ENCODE results near the gene FRS2. TPM values are rescaled to one million over a fixed set of nuclear protein-coding genes. Genes with fewer than 3 reads are reported as not detected.
"Not testable (repeated sequence)": the region's sequence is repeated elsewhere in the genome, so short reads cannot be mapped to it uniquely, and the experiment has no call there.

The FRS2 gene
- total RNA-seq, 2 experiments from 2014 or later, result 21.7 to 24.9 TPM

DNA sequence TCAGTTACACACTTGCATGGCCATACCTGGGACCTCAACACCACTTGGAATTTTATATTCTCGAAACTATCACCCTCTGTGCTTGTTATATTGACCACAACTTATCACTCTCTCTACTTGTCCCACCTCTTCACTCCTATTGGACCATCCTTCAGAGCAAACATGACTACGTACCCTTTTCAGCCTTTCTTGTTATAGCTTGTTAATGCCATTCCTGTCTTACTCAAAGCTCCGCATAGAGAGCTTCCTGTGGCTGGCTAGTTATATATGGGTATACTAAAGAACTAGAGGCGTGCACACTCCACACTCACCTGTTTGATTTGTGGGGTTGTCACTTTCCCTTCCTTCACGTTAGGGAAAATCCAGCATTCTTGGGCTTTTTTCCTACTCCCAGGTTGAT, 26.3 kb upstream of the FRS2 start:
- DNase-seq (no peak), ATAC-seq (ENCODE audit: poor library complexity) (no peak)
- TF ChIP-seq, protein P1, sequence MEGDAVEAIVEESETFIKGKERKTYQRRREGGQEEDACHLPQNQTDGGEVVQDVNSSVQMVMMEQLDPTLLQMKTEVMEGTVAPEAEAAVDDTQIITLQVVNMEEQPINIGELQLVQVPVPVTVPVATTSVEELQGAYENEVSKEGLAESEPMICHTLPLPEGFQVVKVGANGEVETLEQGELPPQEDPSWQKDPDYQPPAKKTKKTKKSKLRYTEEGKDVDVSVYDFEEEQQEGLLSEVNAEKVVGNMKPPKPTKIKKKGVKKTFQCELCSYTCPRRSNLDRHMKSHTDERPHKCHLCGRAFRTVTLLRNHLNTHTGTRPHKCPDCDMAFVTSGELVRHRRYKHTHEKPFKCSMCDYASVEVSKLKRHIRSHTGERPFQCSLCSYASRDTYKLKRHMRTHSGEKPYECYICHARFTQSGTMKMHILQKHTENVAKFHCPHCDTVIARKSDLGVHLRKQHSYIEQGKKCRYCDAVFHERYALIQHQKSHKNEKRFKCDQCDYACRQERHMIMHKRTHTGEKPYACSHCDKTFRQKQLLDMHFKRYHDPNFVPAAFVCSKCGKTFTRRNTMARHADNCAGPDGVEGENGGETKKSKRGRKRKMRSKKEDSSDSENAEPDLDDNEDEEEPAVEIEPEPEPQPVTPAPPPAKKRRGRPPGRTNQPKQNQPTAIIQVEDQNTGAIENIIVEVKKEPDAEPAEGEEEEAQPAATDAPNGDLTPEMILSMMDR (IDR thresholded peaks at IDR 0.05), result no peak
- H3K27me3 ChIP-seq (ENCODE audit: control insufficient read depth in 1 of 2, insufficient read depth in 2 of 2, low read length in 2 of 2), result no peaks in the 10 kb centered on the region
- H3K4me3 ChIP-seq (ENCODE audit: low read length), result no peak overlapping the region
- CTCF ChIA-PET, result no interaction called here
- Mint-ChIP-seq H3K27ac (no peak overlapping the region), H3K36me3 (ENCODE audit: low read depth) (no peaks in the 10 kb centered on the region), H3K27me3 (no peaks in the 10 kb centered on the region), H3K9me3 (no peaks in the 10 kb centered on the region), H3K4me1 (ENCODE audit: low read depth) (no peaks in the 10 kb centered on the region), H3K4me3 (no peak overlapping the region)
- POLR2A ChIA-PET, result interaction anchor here (0.6 kb wide), 1 partner anchor 26 kb away, joined by 3 read pairs; the partner anchor contains the start of gene FRS2
- intact Hi-C loops (cut with DNase I, micrococcal nuclease), result no loop called here
- no peaks in the 10 kb centered on the region for H3K4me1 ChIP-seq (ENCODE audit: insufficient read depth, low read length)
- no peak overlapping the region for H3K27ac ChIP-seq (ENCODE audit: low read depth in 1 of 2, low read length in 2 of 2)
- no peaks in the 10 kb centered on the region for H3K36me3 ChIP-seq (ENCODE audit: insufficient read depth, low read length)
- no peaks in the 10 kb centered on the region for H3K9me3 ChIP-seq (ENCODE audit: control insufficient read depth in 1 of 2, insufficient read depth in 1 of 2, low read length in 2 of 2)

DNA sequence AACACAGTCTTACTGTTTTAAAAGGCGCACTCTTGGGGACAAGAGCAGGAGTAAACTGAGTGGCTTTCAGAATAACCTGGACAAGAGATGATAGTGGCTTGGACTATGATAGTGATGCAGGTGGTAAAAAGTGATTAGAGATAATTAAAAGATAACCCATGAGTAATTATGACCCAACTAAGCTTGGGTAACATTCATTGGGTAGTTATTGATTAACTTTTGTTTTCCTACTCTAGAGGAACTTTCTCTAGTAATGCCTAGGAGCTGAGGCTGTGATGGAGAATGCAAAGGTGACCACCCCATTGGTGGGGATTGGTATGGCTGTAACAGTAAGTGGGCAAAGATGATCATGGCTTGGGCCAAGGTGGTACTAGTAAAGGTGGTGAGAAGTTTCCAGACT, 22.3 kb upstream of the FRS2 start:
- ChIA-PET POLR2A (no interaction called here), CTCF (no interaction called here)
- intact Hi-C loops (cut with DNase I, micrococcal nuclease), result no loop called here
- no peak overlapping the region for H3K4me3 Mint-ChIP-seq
- H3K27me3 Mint-ChIP-seq, result no peaks in the 10 kb centered on the region
- Histone ChIP-seq H3K4me1 (ENCODE audit: insufficient read depth, low read length) (no peaks in the 10 kb centered on the region), H3K36me3 (ENCODE audit: insufficient read depth, low read length) (no peaks in the 10 kb centered on the region), H3K27ac (ENCODE audit: low read depth in 1 of 2, low read length in 2 of 2) (no peak overlapping the region), H3K4me3 (ENCODE audit: low read length) (no peak overlapping the region), H3K27me3 (ENCODE audit: control insufficient read depth in 1 of 2, insufficient read depth in 2 of 2, low read length in 2 of 2) (no peaks in the 10 kb centered on the region), H3K9me3 (ENCODE audit: control insufficient read depth in 1 of 2, insufficient read depth in 1 of 2, low read length in 2 of 2) (no peaks in the 10 kb centered on the region)
- TF ChIP-seq, protein P1 (IDR thresholded peaks at IDR 0.05), result no peak
- H3K36me3 Mint-ChIP-seq (ENCODE audit: low read depth), result no peaks in the 10 kb centered on the region
- no peaks in the 10 kb centered on the region for H3K4me1 Mint-ChIP-seq (ENCODE audit: low read depth)
- H3K27ac Mint-ChIP-seq, result no peak overlapping the region
- no peaks in the 10 kb centered on the region for H3K9me3 Mint-ChIP-seq
- no peak for DNase-seq
- ATAC-seq (ENCODE audit: poor library complexity), result no peak

DNA sequence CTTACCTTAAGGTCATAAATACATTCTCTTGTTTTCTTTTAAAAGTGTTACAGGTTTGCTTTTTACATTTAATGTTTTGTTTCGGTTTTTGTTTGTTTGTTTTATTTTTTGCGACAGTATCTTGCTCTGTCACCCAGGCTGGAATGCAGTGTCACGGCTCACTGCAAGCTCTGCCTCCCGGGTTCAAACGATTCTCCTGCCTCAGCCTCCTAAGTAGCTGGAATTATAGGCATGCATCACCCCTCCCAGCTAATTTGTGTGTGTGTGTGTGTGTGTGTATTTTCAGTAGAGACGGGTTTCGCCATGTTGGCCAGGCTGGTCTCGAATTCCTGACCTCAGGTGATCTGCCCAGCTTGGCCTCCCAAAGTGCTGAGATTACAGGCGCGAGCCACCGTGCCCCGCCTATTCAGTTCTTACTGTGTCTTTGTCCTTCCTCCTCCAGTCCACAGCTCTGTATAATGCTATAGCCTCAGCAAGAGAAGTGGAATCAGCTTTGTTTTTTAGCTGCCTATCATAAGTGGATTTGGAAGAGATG, 17.5 kb upstream of the FRS2 start:
- H3K9me3 Mint-ChIP-seq; intact Hi-C loops (cut with DNase I, micrococcal nuclease); H3K27ac ChIP-seq (ENCODE audit: low read depth in 1 of 2, low read length in 2 of 2); H3K27ac Mint-ChIP-seq; H3K4me3 ChIP-seq (ENCODE audit: low read length); H3K27me3 ChIP-seq (ENCODE audit: control insufficient read depth in 1 of 2, insufficient read depth in 2 of 2, low read length in 2 of 2); POLR2A ChIA-PET; H3K4me1 ChIP-seq (ENCODE audit: insufficient read depth, low read length); H3K9me3 ChIP-seq (ENCODE audit: control insufficient read depth in 1 of 2, insufficient read depth in 1 of 2, low read length in 2 of 2); H3K36me3 ChIP-seq (ENCODE audit: insufficient read depth, low read length); ATAC-seq (ENCODE audit: poor library complexity); DNase-seq; CTCF ChIA-PET; H3K27me3 Mint-ChIP-seq; H3K4me3 Mint-ChIP-seq; H3K4me1 Mint-ChIP-seq (ENCODE audit: low read depth); H3K36me3 Mint-ChIP-seq (ENCODE audit: low read depth): not testable (repeated sequence)

DNA sequence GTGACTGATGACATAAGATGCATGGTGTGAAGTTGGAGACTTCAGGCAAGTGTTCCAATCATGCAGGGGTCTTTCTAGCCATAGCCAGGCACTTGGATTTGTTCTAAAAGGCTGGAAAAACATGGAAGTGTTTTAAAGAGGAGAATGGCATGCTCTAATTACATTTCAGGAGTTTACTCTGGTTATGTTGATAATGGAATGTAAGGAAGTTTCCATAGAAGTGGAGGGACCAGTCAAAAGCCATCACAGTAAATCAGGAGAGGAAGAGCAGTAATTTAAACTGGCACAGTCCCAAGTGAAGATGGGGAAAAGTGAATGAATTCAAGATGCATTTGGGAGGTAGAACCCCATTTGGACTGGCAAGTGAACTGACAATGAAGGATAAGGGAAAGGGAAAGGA, 13.9 kb upstream of the FRS2 start:
- ChIA-PET CTCF (no interaction called here), POLR2A (no interaction called here)
- ATAC-seq (ENCODE audit: poor library complexity) (no peak), DNase-seq (no peak)
- Mint-ChIP-seq H3K9me3 (no peaks in the 10 kb centered on the region), H3K27me3 (peaks cover 5% of the 10 kb centered on the region), H3K27ac (no peak overlapping the region), H3K4me1 (ENCODE audit: low read depth) (no peaks in the 10 kb centered on the region), H3K4me3 (no peak overlapping the region), H3K36me3 (ENCODE audit: low read depth) (no peaks in the 10 kb centered on the region)
- Histone ChIP-seq H3K4me1 (ENCODE audit: insufficient read depth, low read length) (no peaks in the 10 kb centered on the region), H3K27ac (ENCODE audit: low read depth in 1 of 2, low read length in 2 of 2) (no peak overlapping the region), H3K36me3 (ENCODE audit: insufficient read depth, low read length) (no peaks in the 10 kb centered on the region), H3K9me3 (ENCODE audit: control insufficient read depth in 1 of 2, insufficient read depth in 1 of 2, low read length in 2 of 2) (no peaks in the 10 kb centered on the region), H3K4me3 (ENCODE audit: low read length) (no peak overlapping the region), H3K27me3 (ENCODE audit: control insufficient read depth in 1 of 2, insufficient read depth in 2 of 2, low read length in 2 of 2) (no peaks in the 10 kb centered on the region)
- intact Hi-C loops (cut with DNase I, micrococcal nuclease), result loop anchor here in 1 of 2 experiments (5.0 kb wide), 1 partner anchor 69 kb away; no protein-coding TSS in a partner anchor
- TF ChIP-seq, protein P1 (IDR thresholded peaks at IDR 0.05), result no peak

All from CD4-positive, alpha-beta T cell (primary cell).